GM19025 (cell line): ENCODE measurements around the gene HTR3E.
"Not testable (repeated sequence)": the region's sequence is repeated elsewhere in the genome, so short reads cannot be mapped to it uniquely, and the experiment has no call there.

Source experiments
- ATAC-seq: cut with Tn5 transposase; IDR thresholded peaks from one replicate; pipeline ENCODE4 v1.9.1; 2021; ENCODE audit warnings: mild to moderate bottlenecking, low read depth, moderate library complexity; ENCODE audit not compliant: unreplicated experiment

The HTR3E gene, protein sequence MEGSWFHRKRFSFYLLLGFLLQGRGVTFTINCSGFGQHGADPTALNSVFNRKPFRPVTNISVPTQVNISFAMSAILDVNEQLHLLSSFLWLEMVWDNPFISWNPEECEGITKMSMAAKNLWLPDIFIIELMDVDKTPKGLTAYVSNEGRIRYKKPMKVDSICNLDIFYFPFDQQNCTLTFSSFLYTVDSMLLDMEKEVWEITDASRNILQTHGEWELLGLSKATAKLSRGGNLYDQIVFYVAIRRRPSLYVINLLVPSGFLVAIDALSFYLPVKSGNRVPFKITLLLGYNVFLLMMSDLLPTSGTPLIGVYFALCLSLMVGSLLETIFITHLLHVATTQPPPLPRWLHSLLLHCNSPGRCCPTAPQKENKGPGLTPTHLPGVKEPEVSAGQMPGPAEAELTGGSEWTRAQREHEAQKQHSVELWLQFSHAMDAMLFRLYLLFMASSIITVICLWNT

DNA sequence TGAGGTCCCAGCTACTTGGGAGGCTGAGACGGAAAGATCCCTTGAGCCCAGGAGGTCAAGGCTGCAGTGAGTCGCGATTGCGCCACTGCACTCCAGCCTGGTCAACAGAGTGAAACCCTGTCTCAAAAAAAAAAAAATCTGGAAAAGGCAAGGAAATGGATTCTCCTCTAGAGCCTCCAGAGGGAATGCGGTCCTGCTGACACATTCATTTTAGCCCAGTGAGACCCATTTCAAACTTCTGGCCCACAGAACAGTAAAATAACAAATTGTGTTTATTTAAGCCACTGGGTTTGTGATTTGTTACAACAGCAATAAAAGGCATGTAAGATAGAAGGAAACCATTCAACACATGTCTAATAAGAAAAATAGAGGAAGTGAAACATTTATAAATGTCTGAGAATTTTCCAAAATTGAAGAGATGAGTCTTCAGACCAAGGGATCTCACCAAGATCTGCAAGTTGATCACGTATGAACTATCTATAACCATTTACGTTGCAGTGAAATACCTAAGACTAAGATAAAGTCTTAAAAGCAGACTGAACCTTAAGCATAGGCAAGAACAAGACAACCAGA is at the start of gene HTR3E:
HTR3E (plus strand) TSS at position 254 of the 573 bp plus-strand sequence. CDS start 466 bp downstream, outside the sequence.
- ATAC-seq: no peak

DNA sequence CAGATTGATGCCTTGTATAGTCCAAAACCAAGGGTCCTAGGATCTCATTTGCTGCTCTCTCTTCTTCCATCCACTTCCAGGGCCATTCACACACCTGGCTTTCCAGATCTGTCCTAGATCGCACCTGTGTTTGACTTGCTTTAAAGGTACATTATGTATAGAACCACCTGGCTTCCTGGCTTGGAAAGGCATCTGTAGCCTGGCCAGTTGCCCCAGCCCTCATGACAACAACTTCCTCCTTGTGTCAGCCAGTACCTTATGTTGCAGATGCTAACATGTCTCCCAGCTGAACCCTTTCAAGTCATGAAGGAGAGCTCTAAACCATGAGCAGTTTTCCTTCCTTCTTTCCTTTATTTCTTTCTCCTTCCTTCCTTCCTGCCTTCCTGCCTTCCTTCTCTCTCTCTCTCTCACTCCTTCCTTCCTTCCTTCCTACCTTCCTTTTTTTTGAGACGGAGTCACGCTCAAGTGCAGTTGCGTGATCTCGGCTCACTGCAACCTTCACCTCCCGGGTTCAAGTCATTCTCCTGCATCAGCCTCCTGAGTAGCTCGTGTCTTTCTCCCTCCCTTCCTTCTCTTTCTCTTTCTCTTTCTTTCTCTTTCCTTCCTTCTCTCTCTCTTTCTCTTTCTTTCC is 46.5 kb upstream of the HTR3E start:
- ATAC-seq: no peak

DNA sequence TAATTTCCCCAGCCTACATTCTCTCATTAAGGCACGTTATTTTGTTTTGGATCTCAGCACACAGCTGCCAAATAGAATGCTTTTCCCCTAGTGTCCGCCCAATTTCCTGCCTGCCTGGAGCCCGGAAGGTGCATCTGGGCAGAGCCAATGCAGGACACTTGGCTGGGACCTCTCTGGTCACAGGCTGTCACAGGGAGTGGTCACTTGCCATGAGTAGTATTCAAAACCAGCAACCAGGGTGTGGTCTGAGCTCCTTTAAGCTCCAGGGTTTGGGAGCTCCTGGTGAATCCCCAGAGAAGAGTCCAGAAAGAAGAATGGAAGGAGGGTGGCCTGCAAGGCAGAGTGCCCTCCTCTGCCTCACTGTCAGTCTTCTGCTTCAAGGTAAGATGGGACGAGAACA is 44.1 kb upstream of the HTR3E start, which contains the start of gene HTR3C:
HTR3C (plus strand) TSS at position 281 of the 400 bp plus-strand sequence; CDS start at position 315, 34 bp downstream.
- ATAC-seq: no peak

DNA sequence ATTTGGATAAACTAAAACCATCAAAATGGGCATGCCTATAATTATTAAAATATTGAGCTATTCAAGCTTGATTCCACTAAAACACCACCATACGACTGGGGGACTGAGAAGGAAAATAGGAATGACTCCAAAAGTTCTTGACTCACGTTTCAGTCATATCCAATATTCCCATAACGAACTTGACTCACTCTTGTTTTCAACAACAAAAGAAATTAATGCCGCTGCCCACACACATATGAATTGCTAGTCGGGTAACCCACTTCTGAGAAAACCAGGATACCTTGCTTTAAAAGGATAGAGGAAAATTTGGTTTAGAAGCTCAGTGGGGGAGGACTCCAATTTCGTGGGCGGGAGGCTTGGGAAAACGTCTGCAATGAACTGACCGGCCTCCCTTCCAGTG is 38.8 kb upstream of the HTR3E start:
- no peak for ATAC-seq

DNA sequence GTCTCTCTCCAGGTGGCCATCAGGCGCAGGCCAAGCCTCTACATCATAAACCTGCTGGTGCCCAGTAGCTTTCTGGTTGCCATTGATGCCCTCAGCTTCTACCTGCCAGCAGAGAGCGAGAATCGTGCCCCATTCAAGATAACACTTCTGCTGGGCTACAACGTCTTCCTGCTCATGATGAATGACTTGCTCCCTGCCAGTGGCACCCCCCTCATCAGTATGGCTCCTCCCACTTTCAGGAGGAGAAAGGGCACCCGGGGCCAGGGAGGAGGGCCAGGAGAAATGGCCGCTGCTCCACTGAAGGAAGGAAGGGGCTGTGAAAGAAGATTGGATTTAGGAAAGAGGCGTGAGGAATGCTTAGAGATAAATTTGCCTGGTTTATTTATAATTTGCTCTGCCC is 37.4 kb upstream of the HTR3E start:
- no peak for ATAC-seq

DNA sequence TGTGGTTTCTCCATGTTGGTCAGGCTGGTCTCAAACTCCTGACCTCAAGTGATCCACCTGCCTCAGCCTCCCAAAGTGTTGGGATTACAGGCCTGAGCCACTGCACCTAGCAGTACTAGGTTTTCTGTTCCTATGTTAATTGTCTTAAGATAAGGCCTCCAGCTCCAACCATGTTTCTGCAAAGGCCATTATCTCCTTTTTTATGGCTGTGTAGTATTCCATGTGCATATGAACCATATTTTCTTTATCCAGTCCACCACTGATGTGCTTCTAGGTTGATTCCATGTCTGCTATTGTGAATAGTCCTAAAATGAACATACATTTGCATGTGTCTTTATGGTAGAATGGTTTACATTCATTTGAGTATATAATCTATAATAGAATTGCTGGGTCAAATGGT is 34.2 kb upstream of the HTR3E start:
- no peak for ATAC-seq

DNA sequence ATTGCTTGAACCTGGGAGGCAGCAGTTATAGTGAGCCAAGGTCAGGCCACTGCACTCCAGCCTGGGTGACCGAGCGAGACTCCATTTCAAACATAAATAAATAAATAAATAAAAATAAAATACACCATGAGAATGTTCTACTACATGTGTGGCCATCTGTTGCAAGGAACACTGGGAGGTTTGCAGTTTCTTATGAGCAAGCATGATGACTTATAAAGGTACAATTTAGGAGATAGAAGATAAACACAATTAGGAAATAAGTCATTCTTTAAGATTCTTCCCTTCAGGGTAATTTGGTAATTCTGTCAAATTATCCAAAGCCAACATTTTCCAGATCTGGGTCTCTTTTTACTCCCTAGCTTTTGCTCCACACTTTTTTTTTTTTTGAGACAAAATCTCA is 30.7 kb upstream of the HTR3E start:
- ATAC-seq: no peak

DNA sequence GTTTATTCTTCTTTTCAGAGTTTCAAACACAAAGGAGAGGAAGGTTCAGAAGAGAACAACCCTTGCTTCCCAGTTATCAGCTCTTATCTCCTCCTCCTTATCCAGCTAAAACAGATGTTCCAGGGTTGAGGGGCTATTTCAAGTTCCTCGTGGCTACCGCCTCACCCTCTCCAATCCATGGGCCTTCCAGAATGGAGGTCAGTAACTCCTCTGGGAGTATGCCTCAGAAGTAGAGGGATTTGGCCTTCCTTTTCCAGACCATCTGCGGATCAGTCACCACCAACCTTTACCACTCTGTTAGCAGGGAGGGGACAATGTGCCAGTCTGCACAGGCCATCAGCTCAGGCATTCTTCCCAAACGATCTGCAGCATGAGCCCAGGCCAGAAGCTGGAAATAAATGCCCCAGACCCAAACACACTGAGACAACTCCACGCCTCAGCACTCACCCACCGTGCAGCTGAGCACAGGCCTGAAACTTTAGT is 29.2 kb upstream of the HTR3E start:
- no peak for ATAC-seq

DNA sequence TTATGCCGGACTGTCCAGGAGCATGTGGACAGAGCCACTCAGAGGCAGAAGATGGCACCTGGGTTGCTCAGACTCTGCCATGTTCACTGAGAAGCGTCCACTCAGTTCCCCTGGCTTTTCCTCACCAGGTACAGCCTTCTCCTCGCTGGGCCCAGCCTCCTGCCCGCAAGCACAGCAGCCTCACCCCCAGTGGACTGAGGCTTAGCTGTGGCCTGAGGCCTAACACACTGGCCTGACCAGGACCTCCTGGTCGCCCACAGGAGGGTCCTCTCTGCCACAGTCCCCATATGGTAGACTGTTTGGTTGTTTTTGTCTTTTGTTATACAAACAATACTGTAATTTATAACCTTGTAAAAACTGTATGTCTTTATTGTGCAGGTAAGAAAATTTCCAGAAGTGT is 28.5 kb upstream of the HTR3E start:
- ATAC-seq: no peak

DNA sequence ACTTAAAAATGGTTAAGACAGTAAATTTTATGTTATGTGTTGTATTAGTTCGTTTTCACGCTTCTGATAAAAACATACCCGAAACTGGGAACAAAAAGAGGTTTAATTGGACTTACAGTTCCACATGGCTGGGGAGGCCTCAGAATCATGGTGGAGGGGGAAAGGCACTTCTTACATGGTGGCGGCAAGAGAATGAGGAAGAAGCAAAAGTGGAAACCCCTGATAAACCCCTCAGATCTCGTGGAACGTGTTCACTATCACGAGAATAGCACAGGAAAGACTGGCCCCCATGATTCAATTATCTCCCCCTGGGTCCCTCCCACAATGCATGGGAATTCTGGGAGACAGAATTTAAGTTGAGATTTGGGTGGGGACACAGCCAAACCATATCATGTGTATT is 25.7 kb upstream of the HTR3E start:
- not testable (repeated sequence) for ATAC-seq

DNA sequence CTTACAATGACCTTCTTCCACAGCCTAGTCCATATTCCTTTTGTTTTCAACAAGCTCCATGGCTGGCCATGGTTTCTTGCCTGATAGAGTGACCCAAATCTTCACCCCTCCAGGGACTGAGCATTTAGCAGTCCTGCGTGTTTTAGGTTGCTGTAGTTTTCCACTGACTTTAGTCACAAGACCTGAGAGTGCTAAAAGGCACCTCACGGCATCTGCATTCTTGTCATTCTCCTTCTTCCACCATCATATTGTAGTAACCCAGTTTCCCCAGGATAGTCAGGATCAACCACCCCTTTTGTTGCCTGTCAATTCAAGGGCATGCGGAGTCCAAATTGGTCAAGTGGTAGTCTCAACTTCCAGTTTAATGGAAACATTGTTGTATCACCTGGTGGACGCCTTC is 23.2 kb upstream of the HTR3E start:
- no peak for ATAC-seq

DNA sequence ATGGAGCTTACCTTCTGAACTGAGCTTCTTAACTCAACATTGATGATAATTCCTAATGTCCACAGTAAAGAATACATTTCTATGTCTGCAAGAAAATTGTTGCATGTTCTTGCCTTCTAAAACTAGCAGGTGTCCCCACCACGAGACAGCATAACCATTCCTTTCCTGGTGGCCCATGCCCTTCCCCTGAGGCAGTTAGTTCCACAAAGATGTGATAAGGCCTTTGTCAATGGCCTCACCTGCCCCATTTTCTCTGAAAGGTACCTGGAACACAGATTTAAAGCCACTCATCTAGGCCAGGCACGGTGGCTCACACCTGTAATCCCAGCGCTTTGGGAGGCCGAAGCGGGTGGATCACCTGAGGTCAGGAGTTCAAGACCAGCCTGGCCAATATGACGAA is 21.0 kb upstream of the HTR3E start:
- no peak for ATAC-seq

DNA sequence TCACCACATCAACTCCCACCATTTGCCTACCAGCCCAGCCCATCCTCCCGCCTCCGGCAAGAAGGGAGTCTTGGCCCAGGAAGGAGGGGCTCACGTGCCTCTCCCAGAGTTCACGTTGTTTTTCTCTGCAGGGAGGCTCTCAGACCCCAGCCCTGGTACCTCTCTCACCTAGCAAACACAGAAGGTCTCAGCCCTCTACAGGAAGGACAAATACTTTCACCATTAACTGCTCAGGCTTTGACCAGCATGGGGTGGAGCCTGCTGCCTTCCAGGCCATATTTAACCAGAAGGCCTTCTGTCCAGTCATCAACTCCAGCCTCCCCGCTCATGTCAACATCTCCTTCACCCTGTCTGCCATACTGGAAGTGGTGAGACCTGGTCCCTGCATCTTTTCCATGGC is 19.0 kb upstream of the HTR3E start:
- no peak for ATAC-seq

DNA sequence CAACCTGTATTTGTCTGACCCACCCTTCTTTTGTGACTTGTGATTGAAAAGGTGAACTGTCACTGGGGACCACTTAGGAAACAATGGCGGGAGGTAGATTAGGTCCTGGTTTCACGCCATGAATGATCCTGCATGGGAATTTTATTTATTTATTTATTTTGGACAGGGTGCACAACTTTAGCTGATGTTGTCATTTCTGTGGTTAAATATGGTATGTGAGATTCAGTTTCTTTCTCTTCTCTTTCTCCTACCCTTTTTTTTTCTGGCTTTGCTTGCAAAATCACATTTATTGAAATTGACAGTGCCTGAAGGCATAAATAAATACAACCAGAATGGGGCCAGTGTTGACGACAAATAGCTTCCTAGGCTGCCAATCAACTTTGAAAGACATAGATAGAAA is 18.0 kb upstream of the HTR3E start:
- no peak for ATAC-seq

DNA sequence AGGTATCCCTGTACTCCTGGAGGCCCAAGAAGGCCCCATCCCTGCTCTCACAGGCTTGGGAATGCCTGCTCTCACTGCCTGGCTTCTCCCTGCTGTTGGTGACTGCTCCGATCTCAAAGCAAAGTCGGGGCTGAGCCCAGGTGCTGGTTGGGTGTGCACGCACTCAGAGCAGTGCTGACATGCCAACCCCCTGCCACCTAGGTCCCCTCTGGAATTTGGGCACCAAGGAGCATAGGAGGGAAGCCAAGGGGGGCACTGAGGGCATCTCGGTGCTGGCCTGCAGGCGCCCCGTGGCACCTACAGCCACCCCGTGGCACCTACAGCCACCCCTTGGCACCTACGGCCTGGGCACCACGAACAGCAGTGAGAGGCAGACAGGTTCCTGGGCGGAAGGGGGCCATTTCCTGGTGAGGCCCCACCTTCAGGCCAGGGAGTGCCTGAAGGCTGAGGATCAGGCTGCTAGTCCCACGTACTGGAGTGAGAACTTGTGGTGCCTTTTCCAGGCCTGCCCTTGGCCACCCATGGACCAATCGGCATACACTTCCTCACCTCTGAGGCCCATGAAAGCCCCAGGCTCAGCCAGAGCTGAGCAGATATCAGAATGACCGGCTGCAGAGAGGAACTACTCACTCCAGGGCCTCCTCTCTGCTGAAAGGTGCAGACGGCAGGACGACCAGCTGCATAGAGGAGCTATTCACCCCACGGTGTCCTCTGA is 15.6 kb upstream of the HTR3E start:
- ATAC-seq: no peak

DNA sequence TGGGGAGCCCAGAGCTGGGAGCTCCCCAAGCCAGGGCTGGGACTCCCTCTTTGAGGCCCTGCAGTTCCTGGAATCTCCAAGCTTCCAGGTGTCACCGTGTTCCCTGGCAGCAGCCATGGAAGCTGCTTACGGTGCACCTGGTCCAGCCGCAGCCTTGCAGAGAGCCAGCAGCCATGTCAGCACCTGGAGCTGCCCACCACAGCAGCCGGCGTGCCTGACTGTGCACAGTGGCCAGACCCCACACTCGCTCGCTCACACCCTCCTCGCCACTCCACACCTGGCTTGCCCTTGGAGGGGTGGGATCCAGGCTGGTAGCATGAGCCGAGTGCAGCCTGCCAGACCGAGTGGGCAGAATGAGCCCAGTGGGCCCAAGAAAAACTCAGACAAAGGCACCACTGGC is 14.8 kb upstream of the HTR3E start:
- no peak for ATAC-seq

DNA sequence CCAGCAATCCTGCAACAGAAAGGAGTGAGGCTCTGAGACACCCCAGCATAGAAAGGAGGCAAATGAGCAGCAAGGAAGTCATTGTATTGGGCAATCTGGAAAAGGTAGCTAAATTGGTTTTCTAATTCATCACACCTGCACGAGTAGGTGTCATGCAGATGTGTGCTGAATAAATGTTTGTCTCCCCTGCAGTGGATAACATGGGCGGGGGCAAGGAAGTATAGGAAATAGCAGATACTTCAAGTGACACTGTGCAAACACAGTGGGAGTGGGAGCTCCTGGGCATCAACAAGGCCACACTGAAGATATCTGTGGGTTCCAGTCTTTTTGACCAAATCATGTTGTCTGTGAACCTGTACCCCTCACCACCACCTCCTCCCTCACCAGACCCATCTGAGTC is 14.4 kb upstream of the HTR3E start:
- ATAC-seq: no peak

DNA sequence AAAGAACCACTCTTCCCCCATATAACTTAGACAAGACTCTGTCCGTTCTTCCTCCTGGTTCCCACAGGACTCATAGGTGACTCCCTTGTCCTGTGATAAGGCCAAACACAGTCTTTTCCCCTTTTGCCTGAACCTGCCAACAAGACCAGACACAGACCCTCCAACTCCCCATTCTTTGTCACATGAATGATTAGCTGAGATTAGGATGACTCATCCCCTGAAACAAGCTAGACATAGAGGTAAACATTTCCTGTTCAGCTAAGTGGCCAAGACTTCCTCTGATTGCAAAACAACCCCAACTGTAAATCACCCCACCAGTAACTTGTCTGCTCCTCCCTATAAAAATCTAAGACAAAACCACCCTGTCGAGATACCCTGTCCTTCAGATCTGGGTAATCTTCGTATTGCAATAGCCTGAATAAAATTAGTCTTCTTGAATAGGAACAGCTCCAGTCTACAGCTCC is 11.4 kb upstream of the HTR3E start:
- ATAC-seq: no peak

DNA sequence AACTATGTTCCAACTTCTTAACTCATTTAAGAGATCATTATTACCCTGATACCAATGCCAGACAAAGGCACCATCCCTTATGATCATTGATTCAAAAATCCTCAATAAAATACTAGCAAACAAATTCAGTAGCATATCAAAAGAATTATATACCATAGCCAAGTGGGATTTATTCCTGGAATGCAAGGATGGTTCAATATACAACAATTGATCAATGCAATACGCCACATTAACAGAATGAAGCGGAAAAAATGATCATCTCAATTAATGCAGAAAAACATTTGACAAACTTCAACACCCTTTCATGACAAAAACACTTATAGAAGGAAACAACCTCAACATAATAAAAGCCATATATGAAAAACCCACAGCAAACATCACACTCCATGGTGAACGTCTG is 4.7 kb upstream of the HTR3E start:
- ATAC-seq: no peak

DNA sequence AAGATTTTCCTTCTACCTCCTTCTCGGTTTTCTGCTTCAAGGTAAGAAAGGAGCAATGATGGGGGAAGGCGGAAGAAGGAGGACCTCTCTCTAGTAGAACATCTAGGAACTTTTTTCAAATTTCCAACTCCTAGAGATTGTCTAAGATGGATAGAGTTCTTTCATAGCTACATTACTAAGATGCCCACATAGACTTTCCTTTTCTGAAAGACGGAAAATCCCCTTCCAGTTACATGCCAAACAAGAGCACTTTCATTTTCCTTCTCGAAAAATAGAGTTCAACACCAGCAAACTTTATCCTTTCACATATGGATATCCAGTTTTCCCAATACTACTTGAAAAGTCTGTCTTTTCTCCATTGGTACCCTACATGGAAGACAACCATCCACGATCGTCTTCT is 692 bp downstream of the HTR3E start:
- no peak for ATAC-seq
